Measurements from ENCODE around the gene NR5A2.

DNA sequence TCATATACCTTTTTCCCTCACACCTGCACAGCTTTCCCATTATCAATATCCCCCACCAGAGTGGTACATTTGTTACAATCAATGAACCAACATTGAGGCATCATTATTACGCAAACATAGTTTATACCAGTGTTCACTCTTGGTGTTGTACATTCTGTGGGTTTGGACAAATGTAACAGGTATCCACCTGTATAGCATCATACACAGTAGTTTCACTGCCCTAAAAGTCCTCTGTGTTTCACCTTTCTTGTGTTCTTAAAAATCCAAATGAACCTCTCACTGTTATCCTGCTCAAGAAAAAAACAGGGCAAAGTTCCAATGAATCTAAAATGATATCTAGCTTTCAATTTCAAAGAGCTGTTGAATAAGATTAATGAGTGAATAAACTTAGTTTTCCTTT is 45.9 kb upstream of the NR5A2 start:
- TF ChIP-seq SMAD4 (CRISPR knock-in tag; IDR thresholded peaks at IDR 0.05) (no peak), HMGXB4 (CRISPR knock-in tag; IDR thresholded peaks at IDR 0.05) (no peak), ZNF121 (CRISPR knock-in tag; IDR thresholded peaks at IDR 0.05) (no peak), IRF2 (CRISPR knock-in tag; IDR thresholded peaks at IDR 0.05; ENCODE audit: borderline replicate concordance, low read depth) (no peak), FOXJ3 (CRISPR knock-in tag; IDR thresholded peaks at IDR 0.05; ENCODE audit: borderline replicate concordance) (no peak), SP1 (CRISPR knock-in tag; conservative IDR thresholded peaks at IDR 0.05) (no peak)
- TF ChIP-seq, protein P1, sequence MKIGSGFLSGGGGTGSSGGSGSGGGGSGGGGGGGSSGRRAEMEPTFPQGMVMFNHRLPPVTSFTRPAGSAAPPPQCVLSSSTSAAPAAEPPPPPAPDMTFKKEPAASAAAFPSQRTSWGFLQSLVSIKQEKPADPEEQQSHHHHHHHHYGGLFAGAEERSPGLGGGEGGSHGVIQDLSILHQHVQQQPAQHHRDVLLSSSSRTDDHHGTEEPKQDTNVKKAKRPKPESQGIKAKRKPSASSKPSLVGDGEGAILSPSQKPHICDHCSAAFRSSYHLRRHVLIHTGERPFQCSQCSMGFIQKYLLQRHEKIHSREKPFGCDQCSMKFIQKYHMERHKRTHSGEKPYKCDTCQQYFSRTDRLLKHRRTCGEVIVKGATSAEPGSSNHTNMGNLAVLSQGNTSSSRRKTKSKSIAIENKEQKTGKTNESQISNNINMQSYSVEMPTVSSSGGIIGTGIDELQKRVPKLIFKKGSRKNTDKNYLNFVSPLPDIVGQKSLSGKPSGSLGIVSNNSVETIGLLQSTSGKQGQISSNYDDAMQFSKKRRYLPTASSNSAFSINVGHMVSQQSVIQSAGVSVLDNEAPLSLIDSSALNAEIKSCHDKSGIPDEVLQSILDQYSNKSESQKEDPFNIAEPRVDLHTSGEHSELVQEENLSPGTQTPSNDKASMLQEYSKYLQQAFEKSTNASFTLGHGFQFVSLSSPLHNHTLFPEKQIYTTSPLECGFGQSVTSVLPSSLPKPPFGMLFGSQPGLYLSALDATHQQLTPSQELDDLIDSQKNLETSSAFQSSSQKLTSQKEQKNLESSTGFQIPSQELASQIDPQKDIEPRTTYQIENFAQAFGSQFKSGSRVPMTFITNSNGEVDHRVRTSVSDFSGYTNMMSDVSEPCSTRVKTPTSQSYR (CRISPR knock-in tag; IDR thresholded peaks at IDR 0.05): no peak
